Activated CD8-positive, alpha-beta T cell treated with anti-CD3 and anti-CD28 coated beads for 36 hours (primary cell): ENCODE results near the gene JAK3. TPM values are rescaled to one million over a fixed set of nuclear protein-coding genes. Genes with fewer than 3 reads are reported as not detected.
"Not testable (repeated sequence)": the region's sequence is repeated elsewhere in the genome, so short reads cannot be mapped to it uniquely, and the experiment has no call there.

ENCODE experiments used
- ATAC-seq: fragments of 200-7000 bp; cut with Tn5 transposase; one replicate; pipeline ENCODE4 v1.10.0; 2021; ENCODE audit warnings: mild to moderate bottlenecking, moderate library complexity
- CTCF ChIA-PET: fragments of 350-600 bp; sonication (Branson Sonifier 250); formaldehyde crosslinking; loops from one replicate; lab custom pipeline; 2021; ENCODE audit warnings: antibody characterized with exemption; lab: Charles Lee
- POLR2A ChIA-PET: fragments of 350-600 bp; sonication (Branson Sonifier 250); formaldehyde crosslinking; loops from one replicate; lab custom pipeline; 2021; ENCODE audit warnings: antibody characterized with exemption; lab: Charles Lee
- DNase-seq: peaks from one replicate; pipeline ENCODE4 v3.0.0-alpha.2; 2020
- H3K27ac Mint-ChIP-seq: one replicate; pipeline ENCODE4 v1.8.0; 2021; ENCODE audit warnings: mild to moderate bottlenecking, mixed read lengths
- H3K27me3 Mint-ChIP-seq: one replicate; pipeline ENCODE4 v1.8.0; 2021; ENCODE audit warnings: mixed read lengths
- H3K36me3 Mint-ChIP-seq: one replicate; pipeline ENCODE4 v1.8.0; 2021; ENCODE audit warnings: low read depth, mixed read lengths
- H3K4me1 Mint-ChIP-seq: one replicate; pipeline ENCODE4 v1.8.0; 2021; ENCODE audit warnings: low read depth, mixed read lengths
- H3K4me3 Mint-ChIP-seq: one replicate; pipeline ENCODE4 v1.8.0; 2021; ENCODE audit warnings: mild to moderate bottlenecking, moderate library complexity, mixed read lengths
- H3K9me3 Mint-ChIP-seq: one replicate; pipeline ENCODE4 v1.8.0; 2021; ENCODE audit warnings: mixed read lengths
- intact Hi-C: fragments of 100-400 bp; cut with micrococcal nuclease; formaldehyde crosslinking; loops from one replicate; pipeline ENCODE4 v1.10.0; 2022
- total RNA-seq, 2 experiments: library from RNA; stranded (reverse); gene quantifications; one replicate each; pipeline ENCODE4 v1.2.3, GENCODE V29; 2021
- TF ChIP-seq, protein P1 (sequence below): fragments of 200-600 bp; IDR thresholded peaks from one replicate; pipeline ENCODE4 v1.8.0; 2022; ENCODE audit warnings: antibody characterized with exemption, mild to moderate bottlenecking

Gene JAK3
- total RNA-seq, 2 experiments from 2014 or later = 120 to 126 TPM

GRCh38 chr19:17803264-17803896, 44.4 kb downstream of the JAK3 start:
- Mint-ChIP-seq H3K36me3 (no peaks in the 10 kb centered on the region), H3K4me1 (peaks cover 20% of the 10 kb centered on the region), H3K4me3 (no peak overlapping the region), H3K9me3 (no peaks in the 10 kb centered on the region), H3K27ac (peak overlapping the region; percentile 5), H3K27me3 (no peaks in the 10 kb centered on the region)
- ATAC-seq (peak; percentile 29), DNase-seq (peak; percentile 27)
- TF ChIP-seq, protein P1, sequence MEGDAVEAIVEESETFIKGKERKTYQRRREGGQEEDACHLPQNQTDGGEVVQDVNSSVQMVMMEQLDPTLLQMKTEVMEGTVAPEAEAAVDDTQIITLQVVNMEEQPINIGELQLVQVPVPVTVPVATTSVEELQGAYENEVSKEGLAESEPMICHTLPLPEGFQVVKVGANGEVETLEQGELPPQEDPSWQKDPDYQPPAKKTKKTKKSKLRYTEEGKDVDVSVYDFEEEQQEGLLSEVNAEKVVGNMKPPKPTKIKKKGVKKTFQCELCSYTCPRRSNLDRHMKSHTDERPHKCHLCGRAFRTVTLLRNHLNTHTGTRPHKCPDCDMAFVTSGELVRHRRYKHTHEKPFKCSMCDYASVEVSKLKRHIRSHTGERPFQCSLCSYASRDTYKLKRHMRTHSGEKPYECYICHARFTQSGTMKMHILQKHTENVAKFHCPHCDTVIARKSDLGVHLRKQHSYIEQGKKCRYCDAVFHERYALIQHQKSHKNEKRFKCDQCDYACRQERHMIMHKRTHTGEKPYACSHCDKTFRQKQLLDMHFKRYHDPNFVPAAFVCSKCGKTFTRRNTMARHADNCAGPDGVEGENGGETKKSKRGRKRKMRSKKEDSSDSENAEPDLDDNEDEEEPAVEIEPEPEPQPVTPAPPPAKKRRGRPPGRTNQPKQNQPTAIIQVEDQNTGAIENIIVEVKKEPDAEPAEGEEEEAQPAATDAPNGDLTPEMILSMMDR = no peak
- CTCF ChIA-PET = interaction anchor here (0.9 to 3.1 kb wide), 4 partner anchors 10 to 143 kb away, joined by 3 to 16 read pairs (median 8); no protein-coding TSS in a partner anchor
- intact Hi-C loops = no loop called here
- POLR2A ChIA-PET = interaction anchor here (0.7 to 1.4 kb wide), 3 partner anchors 10 to 248 kb away, joined by 3 read pairs; no protein-coding TSS in a partner anchor

DNA sequence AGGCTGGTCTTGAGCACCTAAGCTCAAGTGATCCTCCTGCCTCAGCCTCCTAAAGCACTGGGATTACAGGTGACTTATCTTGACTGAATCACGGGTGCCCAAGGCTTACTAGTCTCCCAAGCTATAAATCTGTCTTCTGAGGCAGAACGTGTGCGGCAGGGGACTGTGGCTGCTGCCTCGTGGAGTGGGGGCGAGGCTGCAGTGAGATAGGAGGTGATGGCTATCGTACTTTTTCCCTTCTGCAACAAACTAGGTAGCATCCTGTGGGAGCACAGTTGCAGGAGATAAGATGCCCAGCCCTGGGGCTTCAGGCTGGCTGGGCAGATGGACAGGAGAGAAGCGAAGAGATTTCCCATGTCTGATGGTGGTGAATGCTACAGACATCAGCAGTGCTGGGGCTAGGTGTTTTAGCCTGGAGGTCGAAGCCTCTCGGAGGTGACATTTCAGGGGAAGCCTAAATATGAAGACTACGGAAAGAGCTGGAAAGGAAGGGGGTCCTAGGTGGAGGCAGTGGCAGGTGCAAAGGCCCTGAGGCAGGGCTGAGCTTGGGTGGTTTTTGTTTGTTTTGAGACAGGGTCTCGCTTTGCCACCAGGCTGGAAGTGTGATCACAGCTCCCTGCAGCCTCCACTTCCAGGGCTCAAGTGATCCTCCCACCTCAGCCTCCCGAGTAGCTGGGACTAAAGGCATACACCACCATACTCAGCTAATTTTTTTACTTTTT, 45.5 kb downstream of the JAK3 start:
- Mint-ChIP-seq H3K9me3 (no peaks in the 10 kb centered on the region), H3K27me3 (no peaks in the 10 kb centered on the region), H3K4me1 (peaks cover 18% of the 10 kb centered on the region), H3K36me3 (no peaks in the 10 kb centered on the region), H3K27ac (no peak overlapping the region), H3K4me3 (no peak overlapping the region)
- ATAC-seq (no peak), DNase-seq (no peak)
- ChIA-PET CTCF (interaction anchor here (1.0 to 3.1 kb wide), 4 partner anchors 11 to 53 kb away, joined by 3 to 16 read pairs (median 8); no protein-coding TSS in a partner anchor), POLR2A (interaction anchor here (1.0 to 1.4 kb wide), 2 partner anchors 11 to 15 kb away, joined by 3 read pairs; no protein-coding TSS in a partner anchor)
- TF ChIP-seq, protein P1 = no peak
- intact Hi-C loops = no loop called here

DNA sequence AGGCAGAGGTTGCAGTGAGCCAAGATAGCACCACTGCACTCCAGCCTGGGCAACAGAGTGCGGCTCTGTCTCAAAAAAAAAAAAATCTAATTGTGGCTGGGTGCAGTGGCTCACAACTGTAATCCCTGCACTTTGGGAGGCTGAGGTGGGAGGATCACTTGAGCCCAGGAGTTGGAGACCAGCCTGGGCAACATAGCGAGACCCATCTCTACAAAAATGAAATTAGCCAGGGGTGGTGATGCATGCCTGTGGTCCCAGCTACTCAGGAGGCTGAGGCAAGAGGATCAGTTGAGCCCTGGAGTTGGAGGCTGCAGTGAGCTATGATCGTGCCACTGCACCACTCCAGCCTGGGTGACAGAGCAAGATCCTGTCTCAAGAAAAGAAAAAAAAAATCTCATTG, 49.2 kb downstream of the JAK3 start:
- not testable (repeated sequence) for DNase-seq, H3K27me3 Mint-ChIP-seq, H3K36me3 Mint-ChIP-seq, H3K4me3 Mint-ChIP-seq, H3K9me3 Mint-ChIP-seq, H3K27ac Mint-ChIP-seq, ATAC-seq
- POLR2A ChIA-PET = interaction anchor here (1.0 to 1.3 kb wide), 2 partner anchors 47 to 59 kb away, joined by 3 read pairs; no protein-coding TSS in a partner anchor
- intact Hi-C loops = loop anchor here (10.0 kb wide), 1 partner anchor 56 kb away; the partner anchor contains the start of gene RPL18A
- H3K4me1 Mint-ChIP-seq = peaks cover 42% of the 10 kb centered on the region
- CTCF ChIA-PET = interaction anchor here (1.1 to 1.2 kb wide), 2 partner anchors 61 to 303 kb away, joined by 3 read pairs; no protein-coding TSS in a partner anchor

DNA sequence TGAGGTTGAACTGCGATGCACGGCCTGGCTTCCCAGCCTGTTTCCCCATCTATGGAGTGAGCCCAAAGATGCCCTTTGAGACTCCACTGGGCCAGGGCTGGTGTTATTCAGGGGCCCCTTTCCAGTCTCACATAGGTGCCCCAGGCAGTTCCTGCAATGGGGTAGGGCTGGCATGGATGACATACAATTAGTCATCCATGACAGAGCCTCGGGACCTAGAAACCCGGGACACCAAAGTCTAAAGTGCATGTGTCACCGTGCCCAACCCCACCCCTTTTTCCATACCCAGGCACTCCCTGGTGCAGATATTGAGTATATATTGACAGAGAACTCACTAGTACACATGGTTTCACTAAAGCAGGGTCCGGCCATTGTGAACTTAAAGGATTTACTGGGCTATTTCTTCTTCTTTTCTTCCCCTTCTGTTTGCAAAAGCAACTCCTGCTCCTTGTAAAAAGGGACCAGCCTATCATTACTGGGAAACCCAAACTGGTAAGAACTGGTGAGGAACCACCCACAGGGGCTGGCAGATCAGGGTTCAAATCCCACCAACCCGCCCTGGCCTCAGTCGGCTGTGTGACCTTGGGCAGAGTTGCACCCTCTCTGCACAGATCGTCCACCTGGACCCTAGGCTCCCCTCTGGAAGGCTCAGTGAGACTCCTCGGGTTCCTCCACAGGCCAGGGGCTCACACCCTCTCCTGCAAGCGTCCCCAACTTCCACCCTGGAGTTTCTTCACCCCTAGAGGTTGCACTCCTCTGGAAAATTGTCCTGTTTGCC, 50.2 kb downstream of the JAK3 start:
- H3K4me1 Mint-ChIP-seq = peaks cover 38% of the 10 kb centered on the region
- POLR2A ChIA-PET = interaction anchor here (1.2 kb wide), 2 partner anchors 13 to 47 kb away, joined by 3 read pairs; no protein-coding TSS in a partner anchor
- TF ChIP-seq, protein P1 = no peak
- peak; percentile 90 for ATAC-seq
- peaks cover 4% of the 10 kb centered on the region for H3K27me3 Mint-ChIP-seq
- H3K27ac Mint-ChIP-seq = no peak overlapping the region
- no peaks in the 10 kb centered on the region for H3K36me3 Mint-ChIP-seq
- intact Hi-C loops = loop anchor here (10.0 kb wide), 1 partner anchor 57 kb away; the partner anchor contains the start of gene RPL18A
- peak; percentile 78 for DNase-seq
- no peak overlapping the region for H3K4me3 Mint-ChIP-seq
- CTCF ChIA-PET = interaction anchor here (1.0 to 1.2 kb wide), 4 partner anchors 14 to 93 kb away, joined by 3 to 5 read pairs (median 3); no protein-coding TSS in a partner anchor
- no peaks in the 10 kb centered on the region for H3K9me3 Mint-ChIP-seq
